Heart left ventricle (tissue), 16 donors: Measurements from ENCODE around the gene TMEM123. TPM values are rescaled to one million over a fixed set of nuclear protein-coding genes. Genes with fewer than 3 reads are reported as not detected.

ENCODE experiments used
- ATAC-seq, 4 donors: fragments of 200-7000 bp; cut with Tn5 transposase; one replicate each; pipeline ENCODE4 v1.9.1; 2020 to 2022; ENCODE audit warnings: moderate library complexity in 4 of 4, mild to moderate bottlenecking in 3 of 4, moderate number of reproducible peaks in 1 of 4
- DNase-seq, 5 donors: peaks; one replicate each; pipeline ENCODE4 v3.0.0-alpha.2; 2020
- H3K27ac ChIP-seq, 12 donors: fragments of 200-600 bp; sonication (generic) in 4 of 12; one replicate each; pipeline versions ENCODE4 v1.5.0 to v1.8.0; 2016 to 2022; ENCODE audit warnings: mild to moderate bottlenecking in 2 of 12
- H3K27me3 ChIP-seq, 9 donors: fragments of 200-600 bp; sonication (generic) in 2 of 9; one replicate each; pipeline versions ENCODE4 v1.5.1 to v1.8.0; 2016 to 2022; ENCODE audit warnings: mild to moderate bottlenecking in 3 of 9
- H3K36me3 ChIP-seq, 9 donors: fragments of 200-600 bp; sonication (generic) in 2 of 9; one replicate each; pipeline versions ENCODE4 v1.5.0 to v1.8.0; 2018 to 2022; ENCODE audit warnings: mild to moderate bottlenecking in 2 of 9
- H3K4me1 ChIP-seq, 12 donors: fragments of 200-600 bp; sonication (generic) in 4 of 12; one replicate each; pipeline versions ENCODE4 v1.5.0 to v1.8.0; 2016 to 2022; ENCODE audit warnings: mild to moderate bottlenecking in 3 of 12
- H3K4me3 ChIP-seq, 12 donors: fragments of 200-600 bp; sonication (generic) in 4 of 12; one replicate each; pipeline versions ENCODE4 v1.5.0 to v1.8.0; 2017 to 2022; ENCODE audit warnings: mild to moderate bottlenecking in 9 of 12, moderate library complexity in 4 of 12
- H3K9me3 ChIP-seq, 12 donors: fragments of 200-600 bp; sonication (generic) in 4 of 12; one replicate each; pipeline versions ENCODE4 v1.5.0 to v1.8.0; 2016 to 2022; ENCODE audit warnings: mild to moderate bottlenecking in 1 of 12
- CTCF ChIP-seq, 12 donors: fragments of 200-600 bp; sonication (generic) in 4 of 12; IDR thresholded peaks; one replicate each; pipeline versions ENCODE4 v1.5.0 to v1.8.0; 2018 to 2022; ENCODE audit warnings: antibody characterized with exemption in 12 of 12, mild to moderate bottlenecking in 5 of 12
- POLR2A ChIP-seq, 2 donors: fragments of 450-650 bp; IDR thresholded peaks; one replicate each; pipeline ENCODE4 v1.6.1; 2017; ENCODE audit warnings: antibody characterized with exemption in 2 of 2, mild to moderate bottlenecking in 2 of 2, moderate library complexity in 2 of 2
- WGBS, 4 donors: extraction: QIAGEN DNeasy Blood & Tissue Kit in 2 of 4; methylation state at CpG; one replicate each; pipeline versions ENCODE4 v1.1.5 to v1.1.7; 2013 to 2018; 5-methylcytosine and 5-hydroxymethylcytosine counted together
- intact Hi-C, 10 donors: fragments of 100-400 bp; cut with DNase I; formaldehyde crosslinking; loops; one replicate each; pipeline versions ENCODE4 v1.11.1 to v1.14.2; 2022
- polyA plus RNA-seq, 2 donors: library from polyadenylated mRNA; stranded (reverse); fragments of 200-250 nt; gene quantifications; one replicate each; pipeline ENCODE4 v1.2.3, GENCODE V29; 2013
- total RNA-seq, 9 donors: library from RNA; depleted of rRNA in 2 of 9; stranded (reverse); fragments of >200 nt in 2 of 9; fragmentation: NEBNext Ultra II Directional in 3 of 9; extraction: Animal tissue kit (Norgen Biotek cat#: 25700) in 3 of 9; gene quantifications; one replicate each; pipeline versions ENCODE4 v1.1.0 to v1.2.4, GENCODE V29; 2016 to 2023
- donor health status: ischemic (EF 13 %, LVEDD 7.1; RV severe dilation, severe dysfunction).
- donor health status: healthy with polysubstance abuse.
- donor health status: DM: no; HTN: yes; CAD: no.
- donor health status: DM: no; HTN: no; CAD: no.
- donor health status: ischemic (EF 25% LVEDD 6.9; RV normal size, moderate dysfunction).
- donor health status: ischemic (EF 25% LVEDD 5.7; RV mildly dilated, moderate dysfunction).
- donor health status: healthy.
- donor health status: DM: yes; HTN: yes; CAD: no.
- donor health status: ischemic (EF 35%, LVEDD 5.7; RV mildly dilated, moderate dysfunction).
- donor health status: nonischemic (EF 11% LVEDD 7.7; RV severe dilation, severe dysfunction).
- donor health status: DM: yes; HTN: yes; CAD: no.
- donor health status: PGD.
- donor health status: ischemic (EF 29% LVEDD 5.4; RV normal size, mild dysfunction).
- donor health status: nonischemic (EF 23%, LVEDD 6.1; RV moderate dilation, normal function).

TMEM123 gene
- total and polyA plus RNA-seq, 11 donors, result 25.0 to 116 (median 75.6) TPM

DNA sequence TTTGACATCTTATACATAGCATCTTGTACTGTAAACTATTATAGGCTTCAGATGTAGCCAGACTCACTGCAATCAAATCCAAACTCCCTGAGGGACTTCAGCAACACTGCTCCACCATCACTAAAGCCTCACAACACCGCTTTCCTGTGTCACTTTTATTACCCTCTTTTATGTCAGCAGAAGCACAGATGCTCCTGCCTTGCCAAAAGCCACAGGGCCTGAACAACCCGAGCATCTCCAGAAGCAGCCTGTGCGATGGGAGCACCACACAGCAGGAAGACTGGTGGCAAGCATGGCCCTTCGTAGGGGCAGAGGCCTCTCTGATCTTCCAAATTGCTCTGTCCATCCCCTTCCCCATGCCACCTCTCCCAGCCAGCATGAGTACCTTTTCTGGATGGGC is 22.9 kb downstream of the TMEM123 start:
- TF ChIP-seq POLR2A (IDR thresholded peaks at IDR 0.05), result no peak
- TF ChIP-seq CTCF (IDR thresholded peaks at IDR 0.05), result no peak
- Histone ChIP-seq H3K4me1 (peaks cover 0 to 49% (median 19%) of the 10 kb centered on the region in 12 donors), H3K27ac (peak overlapping the region in 2 of 12 donors; percentile 42 to 46), H3K9me3 (peaks cover 0 to 8% (median 0%) of the 10 kb centered on the region in 12 donors), H3K36me3 (no peaks in the 10 kb centered on the region), H3K27me3 (no peaks in the 10 kb centered on the region), H3K4me3 (no peak overlapping the region)
- intact Hi-C loops, result no loop called here
- DNase-seq (no peak), ATAC-seq (peak in 1 of 4 donors; percentile 22)
- 80 to 88% (median 82%) methylated on average over 4 of the region's 4 CpGs for WGBS, 4 donors

GRCh38 chr11:102429226-102429625 is 23.3 kb downstream of the TMEM123 start:
- TF ChIP-seq POLR2A (IDR thresholded peaks at IDR 0.05) (no peak), CTCF (IDR thresholded peaks at IDR 0.05) (no peak)
- peaks cover 0 to 8% (median 0%) of the 10 kb centered on the region in 12 donors for H3K9me3 ChIP-seq
- H3K4me3 ChIP-seq, result no peak overlapping the region
- no peaks in the 10 kb centered on the region for H3K27me3 ChIP-seq
- ATAC-seq (no peak), DNase-seq (no peak)
- no peaks in the 10 kb centered on the region for H3K36me3 ChIP-seq
- H3K27ac ChIP-seq, result peak overlapping the region in 2 of 12 donors; percentile 42 to 46
- intact Hi-C loops, result no loop called here
- peaks cover 0 to 49% (median 19%) of the 10 kb centered on the region in 12 donors for H3K4me1 ChIP-seq
- WGBS, 4 donors, result 59 to 77% (median 67%) methylated on average over 3 of the region's 3 CpGs

DNA sequence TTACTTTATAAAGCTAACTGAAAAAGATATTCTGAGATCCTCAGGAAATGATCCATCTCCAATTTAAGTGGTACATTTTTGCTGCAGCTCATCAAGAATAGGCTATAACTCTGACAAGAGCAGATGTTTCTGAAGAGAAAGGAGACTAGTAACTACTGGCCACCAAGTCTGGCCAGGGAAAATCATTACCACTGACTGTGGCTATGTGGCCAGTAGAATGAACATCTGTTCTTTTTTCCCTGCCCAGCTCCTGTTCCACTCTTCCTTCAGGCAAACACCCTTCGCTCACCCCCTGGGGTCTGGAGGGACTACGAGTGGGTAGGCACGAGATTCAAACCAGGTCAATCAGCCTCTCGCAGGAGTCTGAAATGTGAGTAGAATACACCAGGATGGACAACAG is 23.9 kb downstream of the TMEM123 start:
- Histone ChIP-seq H3K27ac (peak overlapping the region in 2 of 12 donors; percentile 42 to 46), H3K27me3 (no peaks in the 10 kb centered on the region), H3K4me1 (peaks cover 0 to 49% (median 19%) of the 10 kb centered on the region in 12 donors), H3K9me3 (peaks cover 0 to 8% (median 0%) of the 10 kb centered on the region in 12 donors), H3K4me3 (no peak overlapping the region), H3K36me3 (no peaks in the 10 kb centered on the region)
- ATAC-seq, result no peak
- intact Hi-C loops, result no loop called here
- 89 to 96% (median 91%) methylated on average over 4 of the region's 4 CpGs for WGBS, 4 donors
- TF ChIP-seq POLR2A (IDR thresholded peaks at IDR 0.05) (no peak), CTCF (IDR thresholded peaks at IDR 0.05) (no peak)
- DNase-seq, result no peak

DNA sequence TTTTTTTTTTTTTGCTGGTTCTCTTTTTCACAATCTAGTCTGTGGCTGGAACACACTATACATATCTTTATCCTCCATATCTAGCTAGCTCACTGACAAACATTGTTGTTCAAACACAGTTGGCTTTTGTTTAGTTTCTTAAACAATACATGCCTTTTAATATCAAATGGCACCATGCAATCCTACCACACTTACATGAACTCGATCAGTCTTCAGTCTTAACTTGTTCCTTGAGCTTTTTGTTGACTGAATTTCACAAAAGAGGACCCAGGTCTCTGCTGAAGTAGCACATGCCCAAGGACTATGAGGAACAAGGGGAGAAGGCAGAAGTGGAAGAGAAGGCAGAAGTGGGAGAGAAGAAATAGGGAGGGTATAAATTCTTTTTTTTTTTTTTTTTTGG is 25.5 kb downstream of the TMEM123 start:
- intact Hi-C loops, result no loop called here
- Histone ChIP-seq H3K9me3 (peaks cover 0 to 4% (median 0%) of the 10 kb centered on the region in 12 donors), H3K27ac (peak overlapping the region in 1 of 12 donors; percentile 43), H3K4me3 (no peak overlapping the region), H3K27me3 (no peaks in the 10 kb centered on the region), H3K4me1 (peaks cover 0 to 51% (median 19%) of the 10 kb centered on the region in 12 donors), H3K36me3 (no peaks in the 10 kb centered on the region)
- no peak for DNase-seq
- no peak for TF ChIP-seq CTCF (IDR thresholded peaks at IDR 0.05)
- TF ChIP-seq POLR2A (IDR thresholded peaks at IDR 0.05), result no peak
- ATAC-seq, result peak in 2 of 4 donors; percentile 22 to 24
- WGBS, 4 donors, result 0 to 3% (median 0%) methylated on average over 1 of the region's 1 CpG
